Measurements from ENCODE around the gene STARD7. TPM values are rescaled to one million over a fixed set of nuclear protein-coding genes. Genes with fewer than 3 reads are reported as not detected.

Gene STARD7
- total and polyA plus RNA-seq, 2 experiments from 2014 or later, result 72.2 to 222 TPM

DNA sequence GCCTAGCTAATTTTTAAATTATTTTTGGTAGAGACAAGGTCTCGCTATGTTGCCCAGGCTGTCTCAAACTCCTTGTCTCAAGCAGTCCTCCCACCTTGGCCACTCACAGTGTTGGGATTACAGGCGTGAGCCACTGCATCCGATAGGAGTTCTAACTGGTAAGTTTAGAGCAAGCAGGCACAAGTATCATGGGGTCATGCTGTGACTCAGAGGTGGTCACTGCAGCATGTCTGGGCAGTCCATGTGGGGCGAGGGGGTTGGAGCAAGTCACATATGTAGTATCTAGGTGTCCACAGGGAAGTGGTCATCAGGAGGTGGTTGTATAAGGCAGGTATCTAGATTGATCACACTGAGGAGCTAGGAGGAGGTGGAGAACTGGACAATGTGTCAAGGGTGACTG, 22.7 kb upstream of the STARD7 start:
- H3K27ac Mint-ChIP-seq, result no peak overlapping the region
- DNase-seq (ENCODE audit: low spot score), result no peak
- TF ChIP-seq ZNF462 (CRISPR knock-in tag; IDR thresholded peaks at IDR 0.05) (no peak), NANOG (IDR thresholded peaks at IDR 0.05; ENCODE audit: borderline replicate concordance) (no peak), CREB1 (CRISPR knock-in tag; IDR thresholded peaks at IDR 0.05; ENCODE audit: low read depth) (no peak), EZH2phosphoT487 (IDR thresholded peaks at IDR 0.05; ENCODE audit: unreplicated experiment) (no peak), STAT1 (IDR thresholded peaks at IDR 0.05; ENCODE audit: unreplicated experiment) (no peak), ZNF114 (CRISPR knock-in tag; IDR thresholded peaks at IDR 0.05) (no peak), ZNF331 (CRISPR knock-in tag; IDR thresholded peaks at IDR 0.05; ENCODE audit: low read depth) (no peak), JUNB (IDR thresholded peaks at IDR 0.05; ENCODE audit: unreplicated experiment) (no peak)
- TF ChIP-seq, protein P1, sequence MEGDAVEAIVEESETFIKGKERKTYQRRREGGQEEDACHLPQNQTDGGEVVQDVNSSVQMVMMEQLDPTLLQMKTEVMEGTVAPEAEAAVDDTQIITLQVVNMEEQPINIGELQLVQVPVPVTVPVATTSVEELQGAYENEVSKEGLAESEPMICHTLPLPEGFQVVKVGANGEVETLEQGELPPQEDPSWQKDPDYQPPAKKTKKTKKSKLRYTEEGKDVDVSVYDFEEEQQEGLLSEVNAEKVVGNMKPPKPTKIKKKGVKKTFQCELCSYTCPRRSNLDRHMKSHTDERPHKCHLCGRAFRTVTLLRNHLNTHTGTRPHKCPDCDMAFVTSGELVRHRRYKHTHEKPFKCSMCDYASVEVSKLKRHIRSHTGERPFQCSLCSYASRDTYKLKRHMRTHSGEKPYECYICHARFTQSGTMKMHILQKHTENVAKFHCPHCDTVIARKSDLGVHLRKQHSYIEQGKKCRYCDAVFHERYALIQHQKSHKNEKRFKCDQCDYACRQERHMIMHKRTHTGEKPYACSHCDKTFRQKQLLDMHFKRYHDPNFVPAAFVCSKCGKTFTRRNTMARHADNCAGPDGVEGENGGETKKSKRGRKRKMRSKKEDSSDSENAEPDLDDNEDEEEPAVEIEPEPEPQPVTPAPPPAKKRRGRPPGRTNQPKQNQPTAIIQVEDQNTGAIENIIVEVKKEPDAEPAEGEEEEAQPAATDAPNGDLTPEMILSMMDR (conservative IDR thresholded peaks at IDR 0.05; ENCODE audit: low read depth in 2 of 2), result no peak
- TF ChIP-seq, protein P2, sequence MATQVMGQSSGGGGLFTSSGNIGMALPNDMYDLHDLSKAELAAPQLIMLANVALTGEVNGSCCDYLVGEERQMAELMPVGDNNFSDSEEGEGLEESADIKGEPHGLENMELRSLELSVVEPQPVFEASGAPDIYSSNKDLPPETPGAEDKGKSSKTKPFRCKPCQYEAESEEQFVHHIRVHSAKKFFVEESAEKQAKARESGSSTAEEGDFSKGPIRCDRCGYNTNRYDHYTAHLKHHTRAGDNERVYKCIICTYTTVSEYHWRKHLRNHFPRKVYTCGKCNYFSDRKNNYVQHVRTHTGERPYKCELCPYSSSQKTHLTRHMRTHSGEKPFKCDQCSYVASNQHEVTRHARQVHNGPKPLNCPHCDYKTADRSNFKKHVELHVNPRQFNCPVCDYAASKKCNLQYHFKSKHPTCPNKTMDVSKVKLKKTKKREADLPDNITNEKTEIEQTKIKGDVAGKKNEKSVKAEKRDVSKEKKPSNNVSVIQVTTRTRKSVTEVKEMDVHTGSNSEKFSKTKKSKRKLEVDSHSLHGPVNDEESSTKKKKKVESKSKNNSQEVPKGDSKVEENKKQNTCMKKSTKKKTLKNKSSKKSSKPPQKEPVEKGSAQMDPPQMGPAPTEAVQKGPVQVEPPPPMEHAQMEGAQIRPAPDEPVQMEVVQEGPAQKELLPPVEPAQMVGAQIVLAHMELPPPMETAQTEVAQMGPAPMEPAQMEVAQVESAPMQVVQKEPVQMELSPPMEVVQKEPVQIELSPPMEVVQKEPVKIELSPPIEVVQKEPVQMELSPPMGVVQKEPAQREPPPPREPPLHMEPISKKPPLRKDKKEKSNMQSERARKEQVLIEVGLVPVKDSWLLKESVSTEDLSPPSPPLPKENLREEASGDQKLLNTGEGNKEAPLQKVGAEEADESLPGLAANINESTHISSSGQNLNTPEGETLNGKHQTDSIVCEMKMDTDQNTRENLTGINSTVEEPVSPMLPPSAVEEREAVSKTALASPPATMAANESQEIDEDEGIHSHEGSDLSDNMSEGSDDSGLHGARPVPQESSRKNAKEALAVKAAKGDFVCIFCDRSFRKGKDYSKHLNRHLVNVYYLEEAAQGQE (IDR thresholded peaks at IDR 0.05; ENCODE audit: unreplicated experiment), result no peak

More for the DNA sequence above, 22.7 kb upstream of the STARD7 start:
- H3K4me3 ChIP-seq, result no peak overlapping the region
- no peak for ATAC-seq
- no peaks in the 10 kb centered on the region for H3F3A ChIP-seq (replicated peaks; ENCODE audit: low read depth)
- H3K27ac ChIP-seq (ENCODE audit: low read depth), result no peak overlapping the region
- no peaks in the 10 kb centered on the region for H3K36me3 ChIP-seq (ENCODE audit: insufficient read depth)
- Mint-ChIP-seq H3K27me3 (ENCODE audit: insufficient read depth, low read depth, poor library complexity) (no peaks in the 10 kb centered on the region), H3K9me3 (no peaks in the 10 kb centered on the region), H3K36me3 (ENCODE audit: low read depth) (no peaks in the 10 kb centered on the region), H3K4me1 (peaks cover 4% of the 10 kb centered on the region; the same call in 2 of the 3 replicates), H3K4me3 (no peak overlapping the region)
- H3K4me1 ChIP-seq (ENCODE audit: insufficient read depth), result no peaks in the 10 kb centered on the region
- H2AFZ ChIP-seq, result no peak overlapping the region
- H3K9me2 ChIP-seq (ENCODE audit: insufficient read depth), result peaks cover 4% of the 10 kb centered on the region; the same call in 1 of the 2 replicates
- H3K79me2 ChIP-seq (replicated peaks; ENCODE audit: insufficient read depth), result no peaks in the 10 kb centered on the region
- no peaks in the 10 kb centered on the region for H4K20me1 ChIP-seq (replicated peaks; ENCODE audit: insufficient read depth)
- H3K27me3 ChIP-seq (ENCODE audit: insufficient read depth), result no peaks in the 10 kb centered on the region
- no peak overlapping the region for H3K4me2 ChIP-seq
